PC-9 (cell line): Measurements from ENCODE around the gene TMEM132D. TPM values are rescaled to one million over a fixed set of nuclear protein-coding genes. Genes with fewer than 3 reads are reported as not detected.

ENCODE experiments used
- BruUV-seq: library from RNA; stranded (reverse); fragments of 400-500 nt; replicated peaks from 2 replicates; lab custom pipeline; 2021; lab: Mats Ljungman, UMichigan
- CTCF ChIA-PET: fragments of 300-600 bp; sonication (Branson Sonifier 250); formaldehyde crosslinking; loops from one replicate; lab custom pipeline; 2022; ENCODE audit warnings: antibody characterized with exemption; lab: Charles Lee
- POLR2A ChIA-PET: fragments of 300-600 bp; sonication (Branson Sonifier 250); formaldehyde crosslinking; loops from one replicate; lab custom pipeline; 2022; ENCODE audit warnings: antibody characterized with exemption; ENCODE audit not compliant: unreplicated experiment; lab: Charles Lee
- DNase-seq, 2 experiments: peaks; one replicate each; pipeline versions ENCODE4 v3.0.0 to v3.0.0-alpha.2; 2015 to 2022; ENCODE audit warnings: mixed read lengths in 1 of 2
- H2AFZ ChIP-seq: fragments of 200-600 bp; sonication (generic); 2 replicates; pipeline ENCODE4 v1.8.1; 2017; ENCODE audit warnings: antibody characterized with exemption
- H3F3A ChIP-seq: fragments of 200-600 bp; sonication (generic); 2 replicates; pipeline ENCODE4 v1.8.1; 2017; ENCODE audit warnings: antibody characterized with exemption, mild to moderate bottlenecking, low read depth; ENCODE audit not compliant: insufficient read depth
- H3K27ac ChIP-seq: fragments of 200-600 bp; sonication (generic); 2 replicates; pipeline ENCODE4 v1.6.1; 2016; ENCODE audit warnings: mixed run types
- H3K27me3 ChIP-seq: fragments of 200-600 bp; sonication (generic); 2 replicates; pipeline ENCODE4 v1.6.1; 2016; ENCODE audit warnings: low read depth, mixed run types; ENCODE audit not compliant: insufficient read depth
- H3K36me3 ChIP-seq: fragments of 200-600 bp; sonication (generic); 2 replicates; pipeline ENCODE4 v1.6.1; 2016; ENCODE audit warnings: low read depth, mixed run types
- H3K4me1 ChIP-seq: fragments of 200-600 bp; sonication (generic); replicated peaks from 2 replicates; pipeline ENCODE4 v1.6.1; 2016; ENCODE audit warnings: mixed run types; ENCODE audit not compliant: insufficient read depth
- H3K4me2 ChIP-seq: fragments of 200-600 bp; sonication (generic); 2 replicates; pipeline ENCODE4 v1.6.1; 2017; ENCODE audit warnings: mixed run types
- H3K4me3 ChIP-seq: fragments of 200-600 bp; sonication (generic); 2 replicates; pipeline ENCODE4 v1.6.1; 2016; ENCODE audit warnings: mixed run types
- H3K79me2 ChIP-seq: fragments of 200-600 bp; sonication (generic); 2 replicates; pipeline ENCODE4 v1.6.1; 2017; ENCODE audit warnings: low read depth, mixed run types
- H3K9me2 ChIP-seq: fragments of 200-600 bp; sonication (generic); 2 replicates; pipeline ENCODE4 v1.8.1; 2017; ENCODE audit warnings: mild to moderate bottlenecking; ENCODE audit not compliant: insufficient read depth
- H3K9me3 ChIP-seq: fragments of 200-600 bp; sonication (generic); 2 replicates; pipeline ENCODE4 v1.8.1; 2016; ENCODE audit warnings: low read depth; ENCODE audit not compliant: insufficient read depth
- H4K20me1 ChIP-seq: fragments of 200-600 bp; sonication (generic); 2 replicates; pipeline ENCODE4 v1.8.1; 2017; ENCODE audit not compliant: insufficient read depth
- EZH2 ChIP-seq: fragments of 200-600 bp; sonication (generic); IDR thresholded peaks from 2 replicates; pipeline ENCODE4 v1.8.0; 2017; ENCODE audit warnings: antibody characterized with exemption, low read depth
- intact Hi-C: fragments of 100-400 bp; cut with micrococcal nuclease; formaldehyde crosslinking; loops from one replicate; pipeline ENCODE4 v1.10.0; 2022; ENCODE audit not compliant: unreplicated experiment
- total RNA-seq: library from RNA; stranded (reverse); gene quantifications from 2 replicates; pipeline ENCODE4 v1.2.3, GENCODE V29; 2021
- TF ChIP-seq, protein P1 (sequence below): fragments of 200-600 bp; sonication (generic); conservative IDR thresholded peaks from 2 replicates; pipeline ENCODE4 v1.6.1; 2017; ENCODE audit warnings: mixed run types, antibody characterized with exemption, mild to moderate bottlenecking, moderate library complexity

The TMEM132D gene
- total RNA-seq, 1 experiment from 2014 or later: not detected

DNA sequence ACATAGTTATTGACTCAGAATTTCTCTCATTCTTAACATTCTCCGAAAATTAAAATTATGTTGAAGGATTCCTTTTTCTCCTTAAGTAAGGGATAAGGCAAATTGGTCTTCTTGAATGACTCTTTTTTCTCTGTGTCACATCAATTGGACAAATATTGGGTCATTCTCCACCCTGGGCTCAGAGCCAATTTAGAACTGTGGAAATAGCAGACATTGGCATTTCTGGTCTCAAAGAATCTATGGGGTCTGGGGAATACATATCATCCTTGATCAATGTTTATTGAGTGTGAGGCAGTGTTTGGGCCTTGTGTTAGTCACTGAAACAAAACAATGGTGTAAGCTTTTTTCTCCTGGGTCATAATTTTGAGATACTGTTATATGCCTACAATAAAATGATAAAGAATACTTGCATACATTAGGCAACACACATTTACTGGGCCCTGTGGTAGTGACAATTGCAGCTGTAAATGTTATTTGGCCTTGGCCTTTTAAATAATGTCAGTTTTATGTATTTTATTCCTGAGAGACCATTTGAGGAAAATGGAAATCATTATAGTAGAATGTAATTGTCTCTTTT is 414.6 kb downstream of the TMEM132D start:
- no peaks in the 10 kb centered on the region for H3K79me2 ChIP-seq
- intact Hi-C loops: no loop called here
- H3K4me3 ChIP-seq: no peak overlapping the region
- H3K9me3 ChIP-seq: no peaks in the 10 kb centered on the region
- H4K20me1 ChIP-seq: no peaks in the 10 kb centered on the region
- no peak overlapping the region for H3K4me2 ChIP-seq
- no peaks in the 10 kb centered on the region for H3F3A ChIP-seq
- POLR2A ChIA-PET: no interaction called here
- H3K9me2 ChIP-seq: 0 out of 2 replicates have a peak, but pooled peaks cover 5% of the 10 kb centered on the region
- no peak overlapping the region for H2AFZ ChIP-seq
- BruUV-seq: no TSS peak
- CTCF ChIA-PET: no interaction called here
- H3K27me3 ChIP-seq: peaks cover 34% of the 10 kb centered on the region; the same call in 1 of the 2 replicates
- H3K27ac ChIP-seq: no peak overlapping the region
- no peaks in the 10 kb centered on the region for H3K36me3 ChIP-seq
- no peak for DNase-seq
- H3K4me1 ChIP-seq: no peaks in the 10 kb centered on the region
- TF ChIP-seq EZH2: no peak
- TF ChIP-seq, protein P1, sequence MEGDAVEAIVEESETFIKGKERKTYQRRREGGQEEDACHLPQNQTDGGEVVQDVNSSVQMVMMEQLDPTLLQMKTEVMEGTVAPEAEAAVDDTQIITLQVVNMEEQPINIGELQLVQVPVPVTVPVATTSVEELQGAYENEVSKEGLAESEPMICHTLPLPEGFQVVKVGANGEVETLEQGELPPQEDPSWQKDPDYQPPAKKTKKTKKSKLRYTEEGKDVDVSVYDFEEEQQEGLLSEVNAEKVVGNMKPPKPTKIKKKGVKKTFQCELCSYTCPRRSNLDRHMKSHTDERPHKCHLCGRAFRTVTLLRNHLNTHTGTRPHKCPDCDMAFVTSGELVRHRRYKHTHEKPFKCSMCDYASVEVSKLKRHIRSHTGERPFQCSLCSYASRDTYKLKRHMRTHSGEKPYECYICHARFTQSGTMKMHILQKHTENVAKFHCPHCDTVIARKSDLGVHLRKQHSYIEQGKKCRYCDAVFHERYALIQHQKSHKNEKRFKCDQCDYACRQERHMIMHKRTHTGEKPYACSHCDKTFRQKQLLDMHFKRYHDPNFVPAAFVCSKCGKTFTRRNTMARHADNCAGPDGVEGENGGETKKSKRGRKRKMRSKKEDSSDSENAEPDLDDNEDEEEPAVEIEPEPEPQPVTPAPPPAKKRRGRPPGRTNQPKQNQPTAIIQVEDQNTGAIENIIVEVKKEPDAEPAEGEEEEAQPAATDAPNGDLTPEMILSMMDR: no peak

DNA sequence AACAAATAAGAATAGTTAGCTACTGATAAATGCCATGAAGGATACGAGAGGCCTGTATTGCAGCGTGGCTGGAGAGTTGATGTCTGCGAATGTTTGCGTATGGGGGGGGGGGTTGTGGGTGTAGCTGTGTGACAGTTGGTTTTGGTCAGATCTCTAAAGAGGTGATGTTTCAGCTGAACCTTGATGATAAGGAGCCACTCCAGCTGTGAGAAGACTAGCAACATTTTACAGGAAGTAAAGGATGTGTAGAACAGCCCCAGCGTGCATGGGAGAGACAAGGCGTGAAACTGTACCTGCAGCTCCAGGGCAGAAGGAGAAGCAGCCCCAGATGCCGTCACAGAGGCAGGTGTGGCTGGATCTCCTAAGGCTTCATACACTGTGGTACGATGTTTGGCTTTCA is 416.9 kb downstream of the TMEM132D start:
- Histone ChIP-seq H3K4me3 (no peak overlapping the region), H3K27me3 (peaks cover 35% of the 10 kb centered on the region; the same call in 1 of the 2 replicates), H3K4me2 (no peak overlapping the region), H3K27ac (no peak overlapping the region), H3K9me2 (0 out of 2 replicates have a peak, but pooled peaks cover 5% of the 10 kb centered on the region), H3K36me3 (no peaks in the 10 kb centered on the region), H3K79me2 (no peaks in the 10 kb centered on the region), H2AFZ (no peak overlapping the region), H4K20me1 (no peaks in the 10 kb centered on the region), H3K4me1 (no peaks in the 10 kb centered on the region), H3K9me3 (no peaks in the 10 kb centered on the region), H3F3A (no peaks in the 10 kb centered on the region)
- no peak for DNase-seq
- TF ChIP-seq, protein P1: no peak
- no peak for TF ChIP-seq EZH2
- intact Hi-C loops: no loop called here
- ChIA-PET POLR2A (no interaction called here), CTCF (no interaction called here)
- no TSS peak for BruUV-seq

DNA sequence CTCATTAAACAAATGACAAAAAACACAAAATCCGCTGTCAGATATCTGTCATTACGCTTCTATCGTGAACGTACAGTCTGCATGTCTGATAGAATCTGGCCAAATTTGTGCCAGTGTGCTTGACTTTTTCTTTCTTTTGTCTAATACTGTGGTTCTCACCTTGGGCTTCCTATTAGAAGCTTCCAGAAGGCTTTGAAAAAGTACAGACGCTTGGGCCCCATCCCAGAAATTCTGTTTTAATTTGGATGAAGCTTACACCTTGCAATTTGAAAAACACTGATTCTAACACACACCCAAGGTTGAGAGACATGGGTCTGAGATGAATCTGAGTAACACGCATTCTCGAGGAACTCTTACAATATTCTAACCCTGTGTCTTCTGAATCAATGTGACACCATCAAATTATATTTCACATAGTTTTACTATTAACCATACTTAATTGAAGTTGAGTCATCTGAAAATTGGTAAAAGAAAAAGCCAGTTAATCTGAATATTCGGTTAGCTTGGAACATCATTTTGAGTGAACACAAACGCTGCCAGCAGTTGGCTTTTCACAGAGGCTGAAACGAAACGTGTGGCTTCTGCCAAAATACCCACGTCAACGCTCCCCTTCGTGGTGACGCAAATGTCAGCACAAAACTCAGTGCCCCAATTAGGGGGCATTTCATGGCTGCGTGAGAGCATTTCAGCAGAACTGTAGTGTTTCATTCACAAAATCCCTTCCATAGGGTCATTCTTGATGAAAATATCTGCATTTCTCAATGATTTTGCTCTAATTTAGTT is 420.5 kb downstream of the TMEM132D start:
- ChIA-PET POLR2A (no interaction called here), CTCF (no interaction called here)
- intact Hi-C loops: no loop called here

More for the DNA sequence above, 420.5 kb downstream of the TMEM132D start:
- Histone ChIP-seq H3K79me2 (no peaks in the 10 kb centered on the region), H4K20me1 (no peaks in the 10 kb centered on the region), H3F3A (no peaks in the 10 kb centered on the region), H3K27ac (no peak overlapping the region), H3K27me3 (peaks cover 20% of the 10 kb centered on the region; the same call in 1 of the 2 replicates), H3K9me3 (no peaks in the 10 kb centered on the region), H3K9me2 (no peaks in the 10 kb centered on the region), H3K4me3 (no peak overlapping the region), H3K36me3 (no peaks in the 10 kb centered on the region), H3K4me2 (no peak overlapping the region), H2AFZ (no peak overlapping the region), H3K4me1 (no peaks in the 10 kb centered on the region)
- DNase-seq: no peak
- TF ChIP-seq, protein P1: no peak
- no peak for TF ChIP-seq EZH2
- no TSS peak for BruUV-seq
